Measurements from ENCODE around the gene NEU4. TPM values are rescaled to one million over a fixed set of nuclear protein-coding genes. Genes with fewer than 3 reads are reported as not detected.

NEU4 gene
- polyA plus RNA-seq, 3 donors: 0.26 to 2.6 (median 0.99) TPM

DNA sequence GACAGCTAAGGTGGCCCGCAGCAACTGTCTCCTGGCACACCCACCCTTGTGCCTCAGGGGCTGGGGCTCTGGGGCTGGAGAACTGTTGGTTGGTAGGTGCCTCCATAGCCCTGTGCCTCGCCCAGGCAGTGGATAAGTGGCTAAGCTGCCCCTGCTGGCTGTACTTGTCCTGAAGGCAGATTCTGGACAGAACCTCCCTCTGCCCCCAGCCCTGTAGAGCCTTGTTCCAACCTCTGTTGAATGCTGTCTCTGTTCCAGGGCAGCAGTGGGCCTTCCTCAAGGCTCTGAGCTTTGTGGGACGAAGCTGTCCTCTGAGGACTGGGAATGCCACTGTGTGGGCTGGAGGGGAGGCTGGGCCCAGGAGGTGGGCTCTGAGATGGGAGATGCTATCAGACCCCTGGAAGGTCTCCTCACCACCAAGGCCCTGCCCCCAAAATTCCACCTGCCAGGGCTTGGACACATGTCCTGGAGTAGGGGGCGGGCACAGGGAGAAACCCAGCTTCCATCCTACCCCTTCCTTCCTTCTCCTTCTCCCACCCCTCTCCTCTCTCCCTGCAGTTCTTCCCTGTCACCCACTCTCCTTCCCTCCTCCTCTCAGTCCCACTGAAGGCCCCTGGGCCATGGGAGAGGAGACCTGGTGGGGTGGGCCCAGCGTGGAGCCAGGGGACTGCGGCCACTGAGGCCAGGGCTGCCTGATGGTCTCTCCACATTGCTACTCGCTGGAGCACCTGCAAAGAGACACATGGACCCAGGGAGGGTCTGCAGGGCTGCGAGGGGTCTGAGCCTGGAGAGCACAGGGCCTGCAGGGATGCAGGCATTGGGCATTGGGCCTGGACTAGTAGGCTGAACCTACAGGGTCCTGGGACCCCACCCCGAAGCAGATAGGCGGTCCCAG lies 51.4 kb downstream of the NEU4 start:
- Mint-ChIP-seq H3K4me1 (peaks cover 12% of the 10 kb centered on the region), H3K4me3 (no peak overlapping the region), H3K27ac (no peak overlapping the region), H3K9me3 (peaks cover 0 to 17% (median 8%) of the 10 kb centered on the region in 7 donors), H3K36me3 (no peaks in the 10 kb centered on the region), H3K27me3 (ENCODE audit: low read depth in 3 of 3) (peaks cover 21 to 44% (median 30%) of the 10 kb centered on the region in 3 donors)
- H3K36me3 ChIP-seq (replicated peaks in 1 of 2; ENCODE audit: control insufficient read depth in 1 of 2, insufficient read depth in 2 of 2, low read length in 2 of 2): no peaks in the 10 kb centered on the region
- TF ChIP-seq, protein P1, sequence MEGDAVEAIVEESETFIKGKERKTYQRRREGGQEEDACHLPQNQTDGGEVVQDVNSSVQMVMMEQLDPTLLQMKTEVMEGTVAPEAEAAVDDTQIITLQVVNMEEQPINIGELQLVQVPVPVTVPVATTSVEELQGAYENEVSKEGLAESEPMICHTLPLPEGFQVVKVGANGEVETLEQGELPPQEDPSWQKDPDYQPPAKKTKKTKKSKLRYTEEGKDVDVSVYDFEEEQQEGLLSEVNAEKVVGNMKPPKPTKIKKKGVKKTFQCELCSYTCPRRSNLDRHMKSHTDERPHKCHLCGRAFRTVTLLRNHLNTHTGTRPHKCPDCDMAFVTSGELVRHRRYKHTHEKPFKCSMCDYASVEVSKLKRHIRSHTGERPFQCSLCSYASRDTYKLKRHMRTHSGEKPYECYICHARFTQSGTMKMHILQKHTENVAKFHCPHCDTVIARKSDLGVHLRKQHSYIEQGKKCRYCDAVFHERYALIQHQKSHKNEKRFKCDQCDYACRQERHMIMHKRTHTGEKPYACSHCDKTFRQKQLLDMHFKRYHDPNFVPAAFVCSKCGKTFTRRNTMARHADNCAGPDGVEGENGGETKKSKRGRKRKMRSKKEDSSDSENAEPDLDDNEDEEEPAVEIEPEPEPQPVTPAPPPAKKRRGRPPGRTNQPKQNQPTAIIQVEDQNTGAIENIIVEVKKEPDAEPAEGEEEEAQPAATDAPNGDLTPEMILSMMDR (IDR thresholded peaks at IDR 0.05): no peak
- WGBS (ENCODE audit: insufficient coverage): 96% methylated on average over 6 of the region's 10 CpGs
- H2AFZ ChIP-seq (ENCODE audit: insufficient read depth, low read depth, low read length, poor library complexity, severe bottlenecking): no peak overlapping the region
- DNase-seq: no peak
- no peaks in the 10 kb centered on the region for H4K20me1 ChIP-seq (ENCODE audit: insufficient read depth, low read length)
- no peaks in the 10 kb centered on the region for H3K79me2 ChIP-seq (ENCODE audit: insufficient read depth, low read length)
- no peak overlapping the region for H3K9ac ChIP-seq (ENCODE audit: insufficient read depth, low read length, poor library complexity, severe bottlenecking)
- no peak overlapping the region for H3K4me3 ChIP-seq (replicated peaks in 1 of 3; ENCODE audit: low read depth in 2 of 3, low read length in 3 of 3)
- H3K27ac ChIP-seq (ENCODE audit: low read depth in 1 of 2, low read length in 2 of 2): no peak overlapping the region
- peaks cover 0 to 11% of the 10 kb centered on the region in 2 donors for H3K9me3 ChIP-seq (replicated peaks in 1 of 2; ENCODE audit: control insufficient read depth in 1 of 2, insufficient read depth in 1 of 2, low read length in 2 of 2)
- peaks cover 0 to 27% of the 10 kb centered on the region in 2 donors for H3K27me3 ChIP-seq (ENCODE audit: control insufficient read depth in 2 of 2, insufficient read depth in 2 of 2, low read length in 2 of 2)
- H3K4me1 ChIP-seq (ENCODE audit: control insufficient read depth in 1 of 2, insufficient read depth in 2 of 2, low read length in 2 of 2): peaks cover 0 to 9% of the 10 kb centered on the region in 2 donors
- no peak overlapping the region for H3K4me2 ChIP-seq (replicated peaks; ENCODE audit: extremely low read depth, low read length, poor library complexity, severe bottlenecking)
- intact Hi-C loops (cut with micrococcal nuclease): no loop called here

DNA sequence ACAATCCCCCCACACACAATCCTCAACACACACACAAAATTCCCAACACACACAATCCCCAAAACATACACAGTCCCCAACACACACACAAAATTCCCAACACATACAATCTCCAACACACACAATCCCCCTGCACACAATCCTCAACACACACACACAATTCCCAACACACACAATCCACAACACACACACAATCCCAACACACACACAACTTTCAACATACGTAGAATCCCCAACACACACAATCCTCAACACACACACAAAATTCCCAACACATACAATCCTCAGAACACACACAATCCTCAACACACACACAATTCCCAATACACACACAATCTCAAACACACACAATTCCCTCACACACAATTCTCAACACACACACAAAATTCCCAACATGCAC lies 52.3 kb downstream of the NEU4 start:
- no peak overlapping the region for H3K4me3 Mint-ChIP-seq
- Histone ChIP-seq H3K4me1 (ENCODE audit: control insufficient read depth in 1 of 2, insufficient read depth in 2 of 2, low read length in 2 of 2) (peaks cover 0 to 9% of the 10 kb centered on the region in 2 donors), H3K36me3 (replicated peaks in 1 of 2; ENCODE audit: control insufficient read depth in 1 of 2, insufficient read depth in 2 of 2, low read length in 2 of 2) (no peaks in the 10 kb centered on the region), H2AFZ (ENCODE audit: insufficient read depth, low read depth, low read length, poor library complexity, severe bottlenecking) (no peak overlapping the region), H3K27me3 (ENCODE audit: control insufficient read depth in 2 of 2, insufficient read depth in 2 of 2, low read length in 2 of 2) (peaks cover 0 to 34% of the 10 kb centered on the region in 2 donors), H3K9ac (ENCODE audit: insufficient read depth, low read length, poor library complexity, severe bottlenecking) (no peak overlapping the region), H4K20me1 (ENCODE audit: insufficient read depth, low read length) (no peaks in the 10 kb centered on the region), H3K4me3 (replicated peaks in 1 of 3; ENCODE audit: low read depth in 2 of 3, low read length in 3 of 3) (no peak overlapping the region), H3K27ac (ENCODE audit: low read depth in 1 of 2, low read length in 2 of 2) (no peak overlapping the region), H3K4me2 (replicated peaks; ENCODE audit: extremely low read depth, low read length, poor library complexity, severe bottlenecking) (no peak overlapping the region), H3K9me3 (replicated peaks in 1 of 2; ENCODE audit: control insufficient read depth in 1 of 2, insufficient read depth in 1 of 2, low read length in 2 of 2) (peaks cover 0 to 11% of the 10 kb centered on the region in 2 donors), H3K79me2 (ENCODE audit: insufficient read depth, low read length) (no peaks in the 10 kb centered on the region)
- peak overlapping the region in 1 of 7 donors; percentile 0 for H3K27ac Mint-ChIP-seq
- 100% methylated on average over 1 of the region's 1 CpG for WGBS (ENCODE audit: insufficient coverage)
- TF ChIP-seq, protein P1 (IDR thresholded peaks at IDR 0.05): no peak
- H3K9me3 Mint-ChIP-seq: peaks cover 2 to 18% (median 8%) of the 10 kb centered on the region in 7 donors
- H3K27me3 Mint-ChIP-seq (ENCODE audit: low read depth in 3 of 3): peaks cover 29 to 49% (median 37%) of the 10 kb centered on the region in 3 donors
- intact Hi-C loops (cut with micrococcal nuclease): no loop called here
- peaks cover 12% of the 10 kb centered on the region for H3K4me1 Mint-ChIP-seq
- peaks cover 0 to 2% of the 10 kb centered on the region in 2 donors for H3K36me3 Mint-ChIP-seq
- DNase-seq: no peak

Measured in CD14-positive monocyte (primary cell).